Measurements from ENCODE around the gene RHOB.

DNA sequence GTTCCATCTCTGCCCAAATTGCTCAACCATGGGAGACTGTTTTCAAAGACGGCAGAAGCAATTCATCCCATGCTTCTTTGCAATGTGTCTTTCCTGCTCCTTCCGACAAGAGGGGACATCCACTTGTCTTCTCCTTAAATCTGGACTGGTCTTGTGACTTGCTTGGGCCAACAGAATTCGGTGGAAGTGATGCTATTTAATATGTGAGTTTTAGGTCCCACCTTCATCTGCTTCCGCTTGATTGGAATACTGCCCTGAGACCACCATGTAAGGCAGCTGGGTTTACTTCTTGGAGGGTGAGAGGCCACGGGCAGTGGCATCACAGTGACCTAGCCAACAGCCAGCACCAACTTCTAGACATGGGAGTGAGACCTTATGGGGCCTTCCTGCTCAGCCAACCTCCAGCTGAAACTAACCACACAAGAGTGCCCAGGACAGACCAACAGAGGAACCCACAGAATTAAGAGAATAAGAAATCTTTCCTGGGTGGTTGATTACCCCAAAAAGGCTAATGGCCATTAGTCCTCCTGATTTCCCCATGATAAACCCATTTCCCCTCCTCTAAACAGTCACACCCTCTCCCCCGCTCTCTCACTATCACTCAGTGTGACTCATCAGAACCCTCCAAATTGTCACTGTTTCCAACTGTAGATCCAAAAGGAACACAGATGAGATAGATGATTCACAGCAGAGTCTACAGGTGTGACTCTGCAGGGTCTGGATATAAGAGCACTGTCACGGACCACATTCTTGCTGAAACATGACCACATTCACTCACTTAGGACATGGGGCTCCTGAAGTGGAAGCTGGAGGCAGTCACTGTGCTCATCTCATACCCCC, 16.2 kb upstream of the RHOB start:
- TF ChIP-seq CTCF (IDR thresholded peaks at IDR 0.05) (no peak), POLR2AphosphoS5 (IDR thresholded peaks at IDR 0.05) (no peak)
